WI38 (cell line): ENCODE measurements around the gene MAPRE2.

ENCODE experiments used
- H3K4me3 ChIP-seq: 2 replicates; pipeline ENCODE4 v1.5.1; 2011; ENCODE audit warnings: low read depth, mild to moderate bottlenecking, control low read depth, low read length
- TF ChIP-seq, protein P1 (sequence below): IDR thresholded peaks from 2 replicates; pipeline ENCODE4 v1.5.1; 2012; ENCODE audit warnings: low read depth, mild to moderate bottlenecking, control low read depth, low read length

MAPRE2 gene

DNA sequence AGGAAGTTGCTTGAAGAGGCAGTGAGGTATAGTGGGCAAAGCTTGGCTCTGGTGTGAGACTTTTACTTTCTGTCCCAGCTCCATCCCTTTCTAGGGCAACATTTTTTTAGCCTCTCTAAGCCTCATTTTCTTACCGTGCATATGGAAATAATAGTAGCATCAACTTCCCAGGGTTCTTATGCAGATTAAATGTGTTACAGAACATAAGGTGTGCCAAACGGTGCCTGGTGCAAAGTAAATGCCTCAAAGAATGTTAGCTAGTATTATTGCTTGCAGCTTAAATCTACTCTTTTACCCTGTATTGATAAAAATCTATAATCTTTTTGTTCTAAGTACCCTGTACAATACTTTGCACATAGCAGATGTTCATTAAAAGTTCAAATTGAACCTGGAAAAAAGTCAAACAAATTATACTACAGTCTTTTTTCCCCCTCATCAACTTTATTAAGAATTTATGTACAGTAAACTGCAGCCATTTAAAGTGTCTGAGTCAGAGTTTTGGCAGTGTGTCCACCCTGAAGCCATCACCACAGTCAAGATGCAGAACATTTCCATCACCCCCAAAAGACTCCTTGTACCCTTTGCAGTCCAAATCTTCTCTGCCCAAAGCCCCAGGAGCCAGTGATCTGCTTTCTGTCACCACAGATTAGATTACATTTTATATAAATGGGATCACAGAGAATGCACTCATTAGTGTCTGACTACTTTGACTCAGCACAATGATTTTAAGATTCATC, 10.6 kb downstream of the MAPRE2 start:
- TF ChIP-seq, protein P1, sequence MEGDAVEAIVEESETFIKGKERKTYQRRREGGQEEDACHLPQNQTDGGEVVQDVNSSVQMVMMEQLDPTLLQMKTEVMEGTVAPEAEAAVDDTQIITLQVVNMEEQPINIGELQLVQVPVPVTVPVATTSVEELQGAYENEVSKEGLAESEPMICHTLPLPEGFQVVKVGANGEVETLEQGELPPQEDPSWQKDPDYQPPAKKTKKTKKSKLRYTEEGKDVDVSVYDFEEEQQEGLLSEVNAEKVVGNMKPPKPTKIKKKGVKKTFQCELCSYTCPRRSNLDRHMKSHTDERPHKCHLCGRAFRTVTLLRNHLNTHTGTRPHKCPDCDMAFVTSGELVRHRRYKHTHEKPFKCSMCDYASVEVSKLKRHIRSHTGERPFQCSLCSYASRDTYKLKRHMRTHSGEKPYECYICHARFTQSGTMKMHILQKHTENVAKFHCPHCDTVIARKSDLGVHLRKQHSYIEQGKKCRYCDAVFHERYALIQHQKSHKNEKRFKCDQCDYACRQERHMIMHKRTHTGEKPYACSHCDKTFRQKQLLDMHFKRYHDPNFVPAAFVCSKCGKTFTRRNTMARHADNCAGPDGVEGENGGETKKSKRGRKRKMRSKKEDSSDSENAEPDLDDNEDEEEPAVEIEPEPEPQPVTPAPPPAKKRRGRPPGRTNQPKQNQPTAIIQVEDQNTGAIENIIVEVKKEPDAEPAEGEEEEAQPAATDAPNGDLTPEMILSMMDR, result no peak
- no peak overlapping the region for H3K4me3 ChIP-seq

DNA sequence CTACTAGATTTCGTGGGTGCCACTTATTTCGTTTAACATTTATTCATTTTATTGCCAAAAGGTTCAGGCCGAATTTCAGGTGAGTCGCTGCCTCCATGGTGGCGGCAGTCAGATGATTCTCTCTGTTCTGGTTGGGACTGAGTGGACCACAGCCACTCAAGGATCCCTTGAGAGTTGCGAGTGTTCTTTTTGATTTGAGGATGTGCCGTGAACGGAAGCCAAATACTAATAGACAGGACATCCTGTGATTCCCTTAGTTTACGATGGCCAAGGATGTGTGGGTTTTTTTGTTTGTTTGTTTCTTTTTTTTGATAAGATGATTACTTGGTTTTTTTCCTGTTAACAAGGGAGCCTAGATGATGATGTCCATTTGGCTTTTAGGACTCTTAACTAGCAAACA, 13.2 kb downstream of the MAPRE2 start:
- TF ChIP-seq, protein P1, result no peak
- no peak overlapping the region for H3K4me3 ChIP-seq

DNA sequence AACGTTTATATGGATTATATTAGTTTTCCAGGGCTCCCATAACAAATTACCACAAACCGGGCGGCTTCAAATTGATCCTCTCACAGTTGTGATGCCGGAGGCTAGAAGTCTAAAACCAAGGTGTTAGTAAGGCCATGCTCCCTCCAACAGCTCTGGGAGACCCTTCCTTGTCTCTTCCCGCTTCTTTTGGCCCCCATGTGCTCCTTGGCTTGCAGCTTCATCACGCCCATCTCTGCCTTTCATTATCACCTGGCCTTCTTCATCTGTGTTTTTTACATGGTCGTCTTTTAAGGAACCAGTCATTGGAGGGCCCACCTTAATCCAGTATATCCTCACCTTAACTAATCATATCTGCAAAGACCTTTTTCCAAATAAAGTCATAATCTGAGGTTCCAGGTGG, 13.9 kb downstream of the MAPRE2 start:
- TF ChIP-seq, protein P1, result no peak

DNA sequence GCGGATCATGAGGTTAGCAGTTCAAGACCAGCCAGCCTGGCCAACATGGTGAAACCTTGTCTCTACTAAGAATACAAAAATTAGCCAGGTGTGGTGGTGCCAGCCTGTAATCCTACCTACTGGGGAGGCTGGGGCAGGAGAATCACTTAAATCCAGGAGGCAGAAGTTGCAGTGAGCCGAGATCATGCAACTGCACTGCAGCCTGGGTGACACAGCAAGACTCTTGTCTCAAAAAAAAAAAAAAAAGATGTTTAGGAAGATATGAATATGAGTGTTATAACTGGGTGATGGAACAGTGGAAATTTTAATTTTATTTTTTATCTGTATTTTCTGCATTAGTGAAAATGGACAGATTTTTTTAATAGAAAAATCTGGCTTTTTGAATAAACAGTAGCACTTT, 14.5 kb downstream of the MAPRE2 start:
- TF ChIP-seq, protein P1, result no peak
- no peak overlapping the region for H3K4me3 ChIP-seq

More for the DNA sequence above, 13.9 kb downstream of the MAPRE2 start:
- no peak overlapping the region for H3K4me3 ChIP-seq

DNA sequence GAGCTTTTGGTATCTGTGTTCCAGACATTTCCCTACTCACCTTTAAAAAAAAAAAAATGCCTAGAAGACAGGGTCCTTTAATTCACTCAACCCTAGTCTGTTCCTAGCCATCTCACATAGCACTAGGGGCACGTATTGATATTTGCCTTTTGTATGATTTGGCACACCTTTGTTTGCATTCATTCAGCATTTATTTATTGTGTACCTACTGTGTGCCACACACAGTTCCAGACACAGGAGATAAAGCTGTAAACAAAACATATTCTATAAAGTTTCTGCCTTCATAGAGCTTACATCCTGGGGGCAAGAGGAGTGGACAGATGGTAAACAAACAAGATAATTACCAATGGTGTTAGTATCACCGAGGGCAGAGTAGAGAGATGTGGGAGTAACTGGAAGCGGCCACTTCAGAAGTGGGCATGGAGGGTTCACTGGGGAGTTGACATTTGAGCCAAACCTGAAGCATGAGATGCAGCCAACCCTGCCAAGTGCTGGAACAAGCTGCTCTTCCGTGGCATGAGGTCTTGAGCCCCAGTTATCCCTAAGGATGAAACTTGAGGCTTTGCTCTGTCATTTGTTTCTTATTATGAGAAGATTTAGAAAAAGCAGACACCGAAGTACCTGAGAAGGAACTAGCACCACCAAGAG, 18.2 kb downstream of the MAPRE2 start:
- TF ChIP-seq, protein P1, result no peak
- H3K4me3 ChIP-seq, result no peak overlapping the region

DNA sequence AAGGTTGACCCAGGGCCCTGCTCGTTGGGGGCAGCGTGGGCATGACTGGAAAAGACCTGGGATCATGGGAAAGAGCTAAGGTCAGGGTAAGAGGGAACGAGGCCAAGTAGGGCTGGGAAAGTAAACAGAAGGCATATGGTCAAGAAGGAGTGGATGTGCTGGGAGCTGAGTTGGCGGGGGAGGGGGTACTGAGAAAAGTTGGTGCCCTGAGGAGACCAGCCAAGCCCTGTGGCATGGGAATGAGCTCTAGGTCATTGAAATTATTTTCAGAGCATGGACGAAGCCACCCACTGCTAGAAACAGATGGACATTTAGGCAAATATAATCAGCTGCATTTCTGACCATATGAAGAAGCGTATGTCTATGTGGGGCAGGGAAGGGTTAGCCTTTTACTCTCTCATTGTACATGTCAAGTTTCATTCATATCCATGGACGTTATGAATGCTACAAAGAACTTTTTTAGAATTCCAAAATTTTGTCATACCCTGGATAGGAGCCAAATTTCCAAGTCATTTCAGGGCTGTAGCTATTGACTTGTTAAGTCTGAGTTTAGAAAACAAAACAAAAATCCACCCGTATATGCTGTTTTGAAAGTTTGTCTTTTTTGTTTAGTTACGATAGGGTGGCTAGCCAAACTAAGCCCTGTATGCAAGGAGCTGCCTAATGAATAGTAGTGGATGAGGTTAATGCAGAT, 19.1 kb downstream of the MAPRE2 start:
- TF ChIP-seq, protein P1, result no peak

DNA sequence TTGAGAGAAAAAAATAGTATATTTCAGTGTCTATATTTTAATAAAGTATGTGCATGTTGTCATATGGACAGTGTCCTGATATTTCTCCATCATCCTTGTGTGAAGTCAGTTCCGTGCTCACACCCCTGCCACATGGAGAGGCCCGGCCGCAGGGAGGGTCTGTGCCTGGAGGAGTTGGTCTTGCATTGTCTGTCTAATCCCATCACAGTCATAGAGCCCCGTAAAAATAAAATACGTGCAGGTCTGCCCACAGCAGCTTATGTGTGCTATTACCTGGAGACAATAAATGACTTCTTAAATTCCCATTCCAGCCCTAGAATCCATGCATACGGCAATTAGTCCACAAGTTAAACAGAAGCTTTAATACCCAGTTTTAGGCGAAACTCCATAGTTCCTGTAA, 20.1 kb downstream of the MAPRE2 start:
- no peak overlapping the region for H3K4me3 ChIP-seq
- TF ChIP-seq, protein P1, result no peak

More for the DNA sequence above, 19.1 kb downstream of the MAPRE2 start:
- H3K4me3 ChIP-seq, result no peak overlapping the region
